AML-193 (cell line): ENCODE results near the gene OPTN.
"Not testable (repeated sequence)": the region's sequence is repeated elsewhere in the genome, so short reads cannot be mapped to it uniquely, and the experiment has no call there.

Experiments
- DNase-seq, 2 experiments: peaks; one replicate each; lab custom pipeline; 2025; lab: John Stamatoyannopoulos, UW

OPTN gene

DNA sequence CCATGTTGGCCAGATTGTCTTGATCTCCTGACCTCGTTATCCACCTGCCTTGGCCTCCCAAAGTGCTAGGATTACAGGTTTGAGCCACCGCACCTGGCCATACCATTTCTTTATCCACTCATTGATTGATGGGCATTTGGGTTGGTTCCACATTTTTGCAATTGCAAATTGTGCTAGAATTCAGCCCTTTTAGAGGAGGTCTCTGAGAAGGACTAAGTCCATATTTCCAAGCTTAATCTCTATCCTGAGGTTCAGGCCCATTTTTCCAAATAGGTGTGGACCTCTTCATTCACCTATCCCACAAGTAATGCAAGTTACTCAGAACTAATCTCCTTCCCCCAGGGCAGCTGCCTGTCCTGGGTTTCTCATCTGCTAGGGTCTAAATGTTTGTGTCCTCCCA lies 9.7 kb upstream of the OPTN start:
- no peak for DNase-seq

- no peak for DNase-seq
Observed at GRCh38 chr10:13091801-13092200, 8.2 kb upstream of the OPTN start.

DNA sequence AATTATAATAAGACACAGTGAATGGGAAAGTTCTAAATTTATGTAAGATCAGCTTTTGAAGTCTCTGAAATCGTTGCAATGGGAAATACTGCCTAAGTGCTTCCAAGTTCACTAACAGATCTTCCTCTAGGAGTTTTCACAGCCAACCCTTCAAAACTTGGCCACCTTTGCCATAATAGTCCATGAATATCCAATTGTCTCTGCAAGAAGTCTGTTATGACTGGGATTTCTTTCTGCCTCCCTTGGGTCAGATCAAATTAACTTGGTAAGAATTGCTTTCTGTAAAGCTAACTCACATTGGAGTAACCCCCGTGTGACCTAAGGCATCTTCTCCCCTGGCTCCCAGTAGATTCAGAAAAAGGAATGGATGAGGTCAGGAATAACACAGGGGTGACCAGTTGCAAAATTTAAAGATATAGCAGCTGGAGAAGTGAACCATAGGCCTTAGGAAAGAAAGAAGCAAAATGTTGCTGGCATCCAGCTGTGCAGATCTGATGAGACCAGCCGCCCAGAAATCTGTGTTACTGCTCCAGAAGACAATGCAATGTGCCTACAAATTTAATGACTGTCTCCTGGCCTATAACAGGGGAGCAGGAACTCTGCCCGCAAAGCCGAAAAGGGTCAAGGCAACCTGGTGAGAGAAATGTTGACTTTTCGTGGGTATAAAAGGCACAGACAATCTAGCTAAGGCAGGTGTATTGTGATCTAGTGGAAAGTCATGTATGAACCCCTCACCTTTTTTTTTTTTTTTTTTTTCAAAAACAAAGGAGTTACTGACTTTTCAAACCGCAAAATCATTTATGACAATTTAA lies 7.5 kb upstream of the OPTN start:
- DNase-seq, result no peak

- DNase-seq, result not testable (repeated sequence)
Observed at GRCh38 chr10:13094082-13094481, 5.9 kb upstream of the OPTN start.

DNA sequence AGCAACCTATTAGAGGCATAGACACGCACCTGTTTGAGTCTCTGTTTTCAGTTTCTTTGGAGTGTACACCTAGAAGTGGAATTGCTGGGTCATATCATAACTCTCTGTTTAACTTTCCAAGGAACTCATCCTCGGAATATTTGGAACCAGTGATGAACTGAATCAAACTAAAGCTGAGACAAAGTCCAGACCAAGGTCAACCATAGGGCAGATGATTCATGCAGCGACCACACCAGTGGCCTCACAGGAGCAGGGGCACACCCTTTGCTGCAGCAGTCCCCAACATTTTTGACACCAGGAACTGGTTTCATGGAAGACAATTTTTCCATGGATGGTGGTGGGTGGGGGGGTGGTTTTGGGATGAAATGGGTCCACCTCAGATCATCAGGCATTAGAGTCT lies 4.9 kb upstream of the OPTN start:
- no peak for DNase-seq

GRCh38 chr10:13095929-13096328 lies 4.0 kb upstream of the OPTN start:
- no peak for DNase-seq

DNA sequence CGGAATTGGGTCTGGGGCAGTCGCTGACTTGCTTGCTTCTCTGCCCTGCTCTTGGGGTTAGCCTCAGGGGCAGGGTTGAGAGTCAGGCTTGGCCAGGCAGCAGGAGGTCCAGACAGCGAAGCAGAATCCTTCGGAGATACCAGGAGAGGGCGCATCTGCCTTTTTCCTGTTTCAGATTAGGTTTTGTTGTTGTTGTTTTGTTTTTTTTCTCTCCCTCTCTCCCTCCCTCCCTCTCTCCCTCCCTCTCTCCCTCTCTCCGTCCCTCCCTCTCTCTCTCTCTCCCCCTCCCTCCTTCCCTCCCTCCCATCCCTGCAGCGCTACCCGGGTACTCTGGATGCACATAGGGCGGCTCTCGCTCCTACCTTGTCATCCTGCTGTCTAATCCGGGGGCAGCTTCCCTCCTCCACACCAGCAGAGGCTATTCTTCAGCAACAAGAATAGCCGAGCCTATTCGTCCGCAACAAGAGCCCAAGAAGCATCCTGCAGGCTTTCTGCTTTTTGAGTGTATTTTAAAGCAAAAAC lies 758 bp upstream of the OPTN start:
- peak; percentile 15 to 31 for DNase-seq

DNA sequence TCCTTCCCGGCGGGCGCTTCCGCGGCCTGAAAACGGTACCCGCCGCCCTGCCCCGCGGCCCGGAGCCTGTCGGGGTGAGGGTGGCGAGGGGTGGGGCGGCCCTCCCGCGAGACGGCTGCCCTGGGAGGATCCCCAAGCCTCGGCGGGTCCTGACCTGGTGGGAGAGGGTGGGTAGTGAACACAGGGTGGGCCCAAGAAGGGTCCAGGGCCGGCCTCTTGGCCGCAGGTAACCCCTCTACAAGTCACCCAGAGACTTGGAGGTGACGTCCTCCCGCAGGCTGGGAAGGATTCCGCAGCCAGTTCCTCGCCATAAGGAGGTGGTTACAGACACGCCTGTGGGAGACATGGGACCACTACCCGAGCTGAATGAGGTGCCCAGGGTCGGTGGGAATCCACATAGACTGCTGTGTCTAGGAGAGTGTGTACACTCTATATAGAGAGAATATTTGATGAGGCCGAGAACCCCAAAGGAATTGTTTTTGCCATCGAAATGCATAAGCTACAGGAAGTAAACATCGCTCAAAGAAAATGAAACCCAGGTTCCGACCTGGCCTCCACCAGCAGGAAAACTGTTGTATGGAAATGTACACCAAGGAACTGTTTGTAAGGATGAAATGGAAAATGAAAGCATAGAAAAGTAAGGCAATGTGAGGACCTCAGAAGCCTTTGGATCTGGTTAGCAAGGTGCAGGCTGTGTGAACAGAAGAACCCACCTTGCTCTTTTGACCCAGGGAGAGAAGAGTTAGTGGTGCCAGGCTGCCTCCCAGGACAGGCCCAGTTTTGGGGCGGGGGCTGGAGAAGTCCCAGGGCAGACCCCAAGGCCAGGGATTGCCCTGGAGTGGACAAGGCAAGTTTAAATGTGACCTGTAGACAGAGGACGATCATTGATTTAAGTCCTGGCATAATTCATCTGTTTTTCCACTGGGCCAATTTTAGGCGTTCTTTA lies 659 bp downstream of the OPTN start:
- DNase-seq, result peak in 1 of 2 experiments; percentile 3

- DNase-seq, result no peak
Observed at GRCh38 chr10:13102002-13102794, 2.2 kb downstream of the OPTN start.

DNA sequence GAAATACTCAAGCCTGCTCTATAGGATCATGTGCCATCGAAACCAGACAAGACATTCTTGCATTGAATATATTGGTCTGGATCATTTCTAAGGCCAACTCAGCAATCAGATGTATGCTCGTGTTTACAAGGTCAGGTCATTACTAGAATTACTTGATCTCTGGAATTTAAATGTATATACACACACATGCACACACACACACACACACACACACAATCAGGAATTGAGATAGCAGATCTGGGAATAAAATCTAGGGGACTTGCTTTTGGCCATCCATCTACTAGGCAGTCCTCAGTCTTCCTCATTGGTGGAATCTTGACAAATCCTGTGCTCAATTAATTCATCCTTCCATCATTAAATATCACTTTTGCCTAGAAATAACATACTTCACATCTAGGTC lies 3.6 kb downstream of the OPTN start:
- DNase-seq, result no peak

- no peak for DNase-seq
Observed at GRCh38 chr10:13104697-13105096, 4.7 kb downstream of the OPTN start.

- DNase-seq, result no peak
Observed at GRCh38 chr10:13105184-13105583, 5.2 kb downstream of the OPTN start.

DNA sequence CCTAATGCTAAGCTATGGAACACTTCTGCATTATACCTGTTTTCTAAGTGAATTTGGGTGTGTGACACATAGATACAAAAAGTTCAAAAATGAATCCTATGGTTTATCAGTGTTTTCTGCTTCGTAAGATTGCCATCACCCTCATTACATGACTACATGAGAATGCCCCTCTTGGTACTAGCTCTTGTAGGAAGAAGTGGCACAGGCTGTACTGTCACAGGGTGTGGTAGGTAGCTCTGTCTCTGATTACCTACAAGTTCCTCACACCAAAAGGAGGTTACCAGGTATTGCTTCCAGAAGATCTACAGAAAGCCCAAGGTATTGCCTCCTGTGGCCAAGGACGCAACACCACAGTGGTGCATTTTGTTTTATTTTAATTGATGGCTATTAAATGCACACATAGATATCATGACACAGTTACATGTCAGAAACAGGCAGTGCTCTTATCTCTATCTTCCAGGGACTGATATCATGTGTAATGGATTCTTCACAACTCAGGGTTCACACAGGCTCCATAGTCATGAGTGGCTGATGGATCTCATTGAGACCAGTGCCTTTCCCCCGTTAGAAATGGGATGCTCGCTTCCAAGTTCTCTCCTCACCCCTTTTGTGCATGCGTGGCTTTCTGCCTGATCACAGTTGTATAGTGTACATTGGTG lies 6.6 kb downstream of the OPTN start:
- DNase-seq, result no peak

- no peak for DNase-seq
Observed at GRCh38 chr10:13110908-13111307, 10.9 kb downstream of the OPTN start.

GRCh38 chr10:13113544-13113943 lies 13.6 kb downstream of the OPTN start:
- DNase-seq, result no peak

DNA sequence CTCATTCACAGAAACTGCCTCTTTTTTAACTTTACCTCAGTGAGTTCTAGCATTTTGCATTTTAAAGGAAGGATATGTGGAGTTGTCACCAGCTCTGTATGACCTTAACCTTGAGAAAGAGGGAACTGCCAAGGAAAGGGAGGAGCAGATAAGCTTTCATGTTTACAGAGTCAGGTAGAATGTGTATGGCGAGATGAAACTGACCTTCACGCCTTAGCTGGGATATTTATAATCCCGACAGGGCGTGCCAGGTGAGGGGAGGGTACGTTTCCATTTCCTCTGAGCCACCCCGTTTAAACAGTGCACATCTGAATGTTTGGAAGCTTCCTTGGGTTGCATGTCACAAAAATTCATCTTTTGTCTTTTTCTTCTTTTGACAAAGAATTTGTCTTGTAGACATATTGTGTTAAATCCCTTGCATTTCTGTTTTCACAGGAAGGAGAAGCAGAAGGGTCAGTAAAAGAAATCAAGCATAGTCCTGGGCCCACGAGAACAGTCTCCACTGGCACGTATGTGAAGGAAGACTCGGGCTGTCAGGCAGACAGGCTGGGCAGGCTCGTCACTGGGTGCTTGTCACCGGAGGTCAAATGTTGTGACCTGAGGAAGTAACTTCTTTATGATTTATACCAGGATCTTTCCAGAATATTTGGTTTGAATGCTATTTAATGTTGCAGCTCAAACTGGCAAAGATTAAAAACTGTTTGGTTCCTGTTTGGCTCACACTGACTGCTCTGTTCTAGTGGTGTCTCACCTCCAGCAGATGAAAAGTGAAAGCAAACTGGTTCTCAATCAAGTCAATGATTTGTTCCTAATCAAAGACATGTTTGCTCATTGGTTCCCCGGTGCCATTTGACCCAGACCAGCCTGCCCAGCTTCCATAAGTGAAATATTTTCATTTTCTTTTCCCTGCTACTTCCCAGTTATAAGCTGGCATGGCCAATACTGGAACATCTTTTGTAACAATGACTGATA lies 16.2 kb downstream of the OPTN start:
- DNase-seq, result no peak

- peak; percentile 73 to 84 for DNase-seq
Observed at GRCh38 chr10:13117841-13118783, 18.1 kb downstream of the OPTN start.

GRCh38 chr10:13118784-13119410 lies 18.9 kb downstream of the OPTN start:
- no peak for DNase-seq
